H1 (cell line): ENCODE measurements around the gene GFY.

Experiments
- ASH2L ChIP-seq: fragments of 200-600, 300-600 bp; sonication (generic); IDR thresholded peaks from one replicate; pipeline ENCODE4 v1.7.1; 2017; ENCODE audit warnings: low read length
- BCL11A ChIP-seq, 2 experiments: IDR thresholded peaks; one replicate each; pipeline ENCODE4 v1.6.1; 2011; ENCODE audit warnings: low read depth in 2 of 2, low read length in 2 of 2, mild to moderate bottlenecking in 2 of 2
- POLR2A ChIP-seq, 2 experiments: IDR thresholded peaks; 1 replicate in 1 of 2; 2 replicates in 1 of 2; pipeline ENCODE4 v1.6.1; 2011; ENCODE audit warnings: low read depth in 2 of 2, low read length in 2 of 2, mild to moderate bottlenecking in 2 of 2; ENCODE audit errors: control extremely low read depth in 1 of 2
- POLR2AphosphoS5 ChIP-seq: IDR thresholded peaks from 2 replicates; pipeline ENCODE4 v1.6.1; 2011; ENCODE audit warnings: low read depth, low read length
- SAP30 ChIP-seq: fragments of 300-600 bp; sonication (generic); IDR thresholded peaks from 2 replicates; pipeline ENCODE4 v1.7.1; 2012; ENCODE audit warnings: low read length, moderate library complexity, mild to moderate bottlenecking, inconsistent platforms; ENCODE audit not compliant: insufficient read depth, insufficient replicate concordance
- TCF12 ChIP-seq: IDR thresholded peaks from 2 replicates; pipeline ENCODE4 v1.6.1; 2011; ENCODE audit warnings: low read depth, mild to moderate bottlenecking, low read length
- TF ChIP-seq, protein P1 (sequence below), 3 experiments: IDR thresholded peaks; 1 replicate in 2 of 3; 2 replicates in 1 of 3; pipeline versions ENCODE4 v1.5.1 to v1.6.1; 2011; ENCODE audit warnings: low read length in 3 of 3, mild to moderate bottlenecking in 3 of 3, inconsistent platforms in 2 of 3, low read depth in 1 of 3, moderate library complexity in 1 of 3; ENCODE audit not compliant: insufficient read depth in 1 of 3; ENCODE audit errors: control extremely low read depth in 1 of 3

DNA sequence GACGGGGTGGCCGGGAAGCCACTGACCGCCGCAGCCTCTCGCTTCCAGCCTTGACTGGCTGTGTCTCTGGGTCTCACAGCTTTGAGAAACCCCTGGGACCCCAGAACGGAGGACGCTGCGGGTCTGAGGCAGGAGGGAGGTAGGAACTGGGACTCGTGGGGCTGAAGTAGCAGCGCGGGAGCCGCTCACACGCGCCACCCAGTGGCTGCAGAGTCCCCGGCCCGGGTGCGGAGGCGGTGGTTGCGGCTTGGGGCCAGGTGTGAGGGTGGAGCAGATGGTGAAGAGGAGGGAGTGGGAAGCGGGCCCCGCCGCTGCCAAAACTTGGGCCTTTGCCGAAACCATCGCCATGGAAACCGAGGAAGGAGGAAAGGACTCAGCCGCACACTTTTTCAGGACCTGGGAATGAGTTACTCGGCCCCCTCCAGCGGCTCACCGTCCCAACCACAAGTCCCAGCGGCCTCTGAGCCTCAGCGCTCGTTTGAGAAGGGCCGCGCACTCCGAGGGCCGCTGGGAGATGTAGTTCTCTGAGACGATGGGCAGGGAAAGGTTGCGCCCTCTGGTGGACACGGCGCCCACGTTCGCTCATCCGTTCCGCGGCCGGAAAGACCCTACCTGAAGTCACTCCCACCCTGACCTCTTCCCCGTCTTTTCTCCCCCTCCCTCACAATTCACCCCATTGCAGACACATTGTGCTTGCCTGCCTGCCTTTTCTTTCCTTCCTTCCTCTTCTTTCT lies 18.3 kb downstream of the GFY start:
- TF ChIP-seq POLR2A (IDR thresholded peaks at IDR 0.05; ENCODE audit: control extremely low read depth in 1 of 2, low read depth in 2 of 2, low read length in 2 of 2) (no peak; a peak in 2 of 3 replicates), SAP30 (no peak), POLR2AphosphoS5 (no peak; the same call in 1 of the 2 replicates), BCL11A (IDR thresholded peaks at IDR 0.05; ENCODE audit: low read depth in 2 of 2, low read length in 2 of 2) (no peak), TCF12 (0 out of 2 replicates have a peak, but pooled peaks have one; percentile 21), ASH2L (peak; percentile 36)
- TF ChIP-seq, protein P1, sequence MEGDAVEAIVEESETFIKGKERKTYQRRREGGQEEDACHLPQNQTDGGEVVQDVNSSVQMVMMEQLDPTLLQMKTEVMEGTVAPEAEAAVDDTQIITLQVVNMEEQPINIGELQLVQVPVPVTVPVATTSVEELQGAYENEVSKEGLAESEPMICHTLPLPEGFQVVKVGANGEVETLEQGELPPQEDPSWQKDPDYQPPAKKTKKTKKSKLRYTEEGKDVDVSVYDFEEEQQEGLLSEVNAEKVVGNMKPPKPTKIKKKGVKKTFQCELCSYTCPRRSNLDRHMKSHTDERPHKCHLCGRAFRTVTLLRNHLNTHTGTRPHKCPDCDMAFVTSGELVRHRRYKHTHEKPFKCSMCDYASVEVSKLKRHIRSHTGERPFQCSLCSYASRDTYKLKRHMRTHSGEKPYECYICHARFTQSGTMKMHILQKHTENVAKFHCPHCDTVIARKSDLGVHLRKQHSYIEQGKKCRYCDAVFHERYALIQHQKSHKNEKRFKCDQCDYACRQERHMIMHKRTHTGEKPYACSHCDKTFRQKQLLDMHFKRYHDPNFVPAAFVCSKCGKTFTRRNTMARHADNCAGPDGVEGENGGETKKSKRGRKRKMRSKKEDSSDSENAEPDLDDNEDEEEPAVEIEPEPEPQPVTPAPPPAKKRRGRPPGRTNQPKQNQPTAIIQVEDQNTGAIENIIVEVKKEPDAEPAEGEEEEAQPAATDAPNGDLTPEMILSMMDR (IDR thresholded peaks at IDR 0.05; ENCODE audit: control extremely low read depth in 1 of 3, insufficient read depth in 1 of 3, low read depth in 1 of 3, low read length in 3 of 3) = peak; percentile 87 to 98 (median 89)
